ENCODE data around the gene IGSF5.
"Not testable (repeated sequence)": the region's sequence is repeated elsewhere in the genome, so short reads cannot be mapped to it uniquely, and the experiment has no call there.

The IGSF5 gene

GRCh38 chr21:39744883-39745282 is at the start of gene IGSF5:
TSS of gene IGSF5 (plus strand) at chr21:39745183. CDS start at chr21:39745510, 327 bp downstream.
- not testable (repeated sequence) for DNase-seq (ENCODE audit: low read depth in 2 of 2)

- no peak for DNase-seq (ENCODE audit: low read depth in 2 of 2)
Observed at GRCh38 chr21:39696196-39696595, 48.8 kb upstream of the IGSF5 start.

GRCh38 chr21:39696618-39697017 is 48.4 kb upstream of the IGSF5 start:
- DNase-seq (ENCODE audit: low read depth in 2 of 2) = no peak

GRCh38 chr21:39700318-39700717 is 44.7 kb upstream of the IGSF5 start:
- DNase-seq (ENCODE audit: low read depth in 2 of 2) = no peak

GRCh38 chr21:39703578-39703977 is 41.4 kb upstream of the IGSF5 start:
- DNase-seq (ENCODE audit: low read depth in 2 of 2) = no peak

GRCh38 chr21:39705849-39706248 is 39.1 kb upstream of the IGSF5 start:
- no peak for DNase-seq (ENCODE audit: low read depth in 2 of 2)

- no peak for DNase-seq (ENCODE audit: low read depth in 2 of 2)
Observed at GRCh38 chr21:39707316-39707715, 37.7 kb upstream of the IGSF5 start.

GRCh38 chr21:39710866-39711265 is 34.1 kb upstream of the IGSF5 start:
- no peak for DNase-seq (ENCODE audit: low read depth in 2 of 2)

GRCh38 chr21:39712273-39712672 is 32.7 kb upstream of the IGSF5 start:
- no peak for DNase-seq (ENCODE audit: low read depth in 2 of 2)

- DNase-seq (ENCODE audit: low read depth in 2 of 2) = no peak
Observed at GRCh38 chr21:39712976-39713375, 32.0 kb upstream of the IGSF5 start.

- no peak for DNase-seq (ENCODE audit: low read depth in 2 of 2)
Observed at GRCh38 chr21:39713905-39714304, 31.1 kb upstream of the IGSF5 start.

- DNase-seq (ENCODE audit: low read depth in 2 of 2) = no peak
Observed at GRCh38 chr21:39714331-39714730, 30.7 kb upstream of the IGSF5 start.

- peak in 1 of 2 experiments; percentile 31 for DNase-seq (ENCODE audit: low read depth in 2 of 2)
Observed at GRCh38 chr21:39715804-39716397, 29.1 kb upstream of the IGSF5 start.

GRCh38 chr21:39720126-39720778 is 24.7 kb upstream of the IGSF5 start:
- DNase-seq (ENCODE audit: low read depth in 2 of 2) = no peak

- no peak for DNase-seq (ENCODE audit: low read depth in 2 of 2)
Observed at GRCh38 chr21:39721885-39722284, 23.1 kb upstream of the IGSF5 start.

GRCh38 chr21:39724944-39725343 is 20.0 kb upstream of the IGSF5 start:
- no peak for DNase-seq (ENCODE audit: low read depth in 2 of 2)

GRCh38 chr21:39726133-39726532 is 18.9 kb upstream of the IGSF5 start:
- no peak for DNase-seq (ENCODE audit: low read depth in 2 of 2)

GRCh38 chr21:39727401-39728120 is 17.4 kb upstream of the IGSF5 start:
- DNase-seq (ENCODE audit: low read depth in 2 of 2) = no peak

GRCh38 chr21:39728341-39728740 is 16.6 kb upstream of the IGSF5 start:
- no peak for DNase-seq (ENCODE audit: low read depth in 2 of 2)

- DNase-seq (ENCODE audit: low read depth in 2 of 2) = no peak
Observed at GRCh38 chr21:39730418-39731157, 14.4 kb upstream of the IGSF5 start.

GRCh38 chr21:39736716-39737115 is 8.3 kb upstream of the IGSF5 start:
- DNase-seq (ENCODE audit: low read depth in 2 of 2) = no peak

GRCh38 chr21:39737376-39738000 is 7.5 kb upstream of the IGSF5 start:
- DNase-seq (ENCODE audit: low read depth in 2 of 2) = no peak

All from stimulated activated CD4-positive, alpha-beta T cell treated with anti-CD3 and anti-CD28 coated beads, Interleukin-12 subunit alpha, Interleukin-12 subunit beta, amount 100 ng/mL, for 24 hours (primary cell).